Fibroblast of the conjunctiva (primary cell): ENCODE data around the gene PRKAR2A.

Experiments
- DNase-seq: peaks from one replicate; pipeline ENCODE4 v3.0.0-alpha.2; 2010; ENCODE audit warnings: low read depth

The PRKAR2A gene

GRCh38 chr3:48847504-48848423, at the start of gene PRKAR2A:
Gene PRKAR2A, minus strand, starts transcription at chr3:48847874. Its CDS starts 278 bp downstream, at chr3:48847596.
- peak; percentile 77 for DNase-seq

- no peak for DNase-seq
Observed at GRCh38 chr3:48896936-48897335, 49.3 kb upstream of the PRKAR2A start.

GRCh38 chr3:48894516-48894915, 46.8 kb upstream of the PRKAR2A start:
- no peak for DNase-seq

GRCh38 chr3:48891606-48892005, 43.9 kb upstream of the PRKAR2A start:
- no peak for DNase-seq

GRCh38 chr3:48885753-48886152, 38.1 kb upstream of the PRKAR2A start:
- no peak for DNase-seq

- no peak for DNase-seq
Observed at GRCh38 chr3:48881652-48882114, 34.0 kb upstream of the PRKAR2A start.

GRCh38 chr3:48881006-48881405, 33.3 kb upstream of the PRKAR2A start:
- DNase-seq: no peak

GRCh38 chr3:48879994-48880377, 32.3 kb upstream of the PRKAR2A start:
- DNase-seq: no peak

- DNase-seq: no peak
Observed at GRCh38 chr3:48879307-48879993, 31.8 kb upstream of the PRKAR2A start.

GRCh38 chr3:48877671-48878070, 30.0 kb upstream of the PRKAR2A start:
- no peak for DNase-seq

- no peak for DNase-seq
Observed at GRCh38 chr3:48863122-48863521, 15.4 kb upstream of the PRKAR2A start.

- DNase-seq: no peak
Observed at GRCh38 chr3:48859206-48859605, 11.5 kb upstream of the PRKAR2A start.

GRCh38 chr3:48858709-48859108, 11.0 kb upstream of the PRKAR2A start:
- DNase-seq: no peak

- no peak for DNase-seq
Observed at GRCh38 chr3:48857641-48858040, 10.0 kb upstream of the PRKAR2A start.

GRCh38 chr3:48856469-48856868, 8.8 kb upstream of the PRKAR2A start:
- DNase-seq: no peak

- no peak for DNase-seq
Observed at GRCh38 chr3:48855681-48856447, 8.2 kb upstream of the PRKAR2A start.

- DNase-seq: no peak
Observed at GRCh38 chr3:48852151-48852550, 4.5 kb upstream of the PRKAR2A start.

- DNase-seq: peak; percentile 38
Observed at GRCh38 chr3:48851407-48851806, 3.7 kb upstream of the PRKAR2A start.

GRCh38 chr3:48848816-48849515, 1.3 kb upstream of the PRKAR2A start:
- DNase-seq: no peak

GRCh38 chr3:48847053-48847503, 596 bp downstream of the PRKAR2A start:
- DNase-seq: peak; percentile 35

GRCh38 chr3:48845170-48845569, 2.5 kb downstream of the PRKAR2A start:
- DNase-seq: no peak

- DNase-seq: no peak
Observed at GRCh38 chr3:48837163-48837562, 10.5 kb downstream of the PRKAR2A start.
